ENCODE results near the gene APBA2.

- no peak for TF ChIP-seq CTCF (IDR thresholded peaks at IDR 0.05; ENCODE audit: low read length)
- no peak for TF ChIP-seq EZH2 (IDR thresholded peaks at IDR 0.05; ENCODE audit: borderline replicate concordance, low read length)
Measured at GRCh38 chr15:28876845-28877185, 9.0 kb upstream of the APBA2 start.

All from OCI-LY1 (cell line).